Ectodermal cell (in vitro differentiated cells): ENCODE measurements around the gene ARHGAP27.

ENCODE experiments used
- H3K27ac ChIP-seq: 2 replicates; pipeline ENCODE4 v1.7.0; 2013; ENCODE audit warnings: mild to moderate bottlenecking, low read depth, low read length; ENCODE audit not compliant: insufficient read depth, poor library complexity, severe bottlenecking
- H3K27me3 ChIP-seq: 2 replicates; pipeline ENCODE4 v1.7.0; 2013; ENCODE audit warnings: mild to moderate bottlenecking, low read length; ENCODE audit not compliant: insufficient read depth, control insufficient read depth, poor library complexity, severe bottlenecking
- H3K36me3 ChIP-seq: one replicate; pipeline ENCODE4 v1.7.0; 2013; ENCODE audit warnings: low read length; ENCODE audit not compliant: control insufficient read depth, insufficient read depth
- H3K4me1 ChIP-seq: one replicate; pipeline ENCODE4 v1.7.0; 2013; ENCODE audit warnings: low read length; ENCODE audit not compliant: control insufficient read depth, insufficient read depth
- H3K4me3 ChIP-seq: 2 replicates; pipeline ENCODE4 v1.7.0; 2013; ENCODE audit warnings: low read depth, low read length, control low read depth; ENCODE audit not compliant: insufficient read depth
- H3K9me3 ChIP-seq: 2 replicates; pipeline ENCODE4 v1.7.0; 2013; ENCODE audit warnings: mild to moderate bottlenecking, low read length, moderate library complexity; ENCODE audit not compliant: control insufficient read depth
- WGBS, 2 experiments: methylation state at CpG; one replicate each; pipeline ENCODE4 v1.1.7; 2013; ENCODE audit warnings: missing lambda C conversion rate in 2 of 2; 5-methylcytosine and 5-hydroxymethylcytosine counted together

Gene ARHGAP27

DNA sequence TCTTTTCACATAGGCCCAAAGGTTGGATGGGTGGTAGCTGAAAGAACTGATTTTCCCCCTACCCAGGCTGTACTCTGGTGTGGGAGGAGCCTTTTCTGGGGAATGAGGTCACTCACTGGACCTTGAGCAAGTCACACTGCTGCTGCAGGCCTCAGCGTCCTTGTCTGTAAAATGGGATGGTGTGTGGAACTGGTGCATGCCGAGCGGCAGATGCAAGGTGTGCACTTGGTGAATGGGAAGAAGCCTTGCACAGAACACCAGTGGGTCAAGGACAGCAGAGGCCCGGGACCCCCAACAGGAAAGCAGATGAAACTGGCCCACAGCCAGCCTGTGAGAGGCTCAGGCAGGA lies 38.1 kb downstream of the ARHGAP27 start:
- 93 to 95% methylated on average over 4 of the region's 4 CpGs for WGBS, 2 experiments
- H3K27ac ChIP-seq = no peak overlapping the region
- H3K36me3 ChIP-seq = no peaks in the 10 kb centered on the region
- no peaks in the 10 kb centered on the region for H3K9me3 ChIP-seq
- H3K4me1 ChIP-seq = no peaks in the 10 kb centered on the region
- H3K4me3 ChIP-seq = no peak overlapping the region
- H3K27me3 ChIP-seq = no peaks in the 10 kb centered on the region

DNA sequence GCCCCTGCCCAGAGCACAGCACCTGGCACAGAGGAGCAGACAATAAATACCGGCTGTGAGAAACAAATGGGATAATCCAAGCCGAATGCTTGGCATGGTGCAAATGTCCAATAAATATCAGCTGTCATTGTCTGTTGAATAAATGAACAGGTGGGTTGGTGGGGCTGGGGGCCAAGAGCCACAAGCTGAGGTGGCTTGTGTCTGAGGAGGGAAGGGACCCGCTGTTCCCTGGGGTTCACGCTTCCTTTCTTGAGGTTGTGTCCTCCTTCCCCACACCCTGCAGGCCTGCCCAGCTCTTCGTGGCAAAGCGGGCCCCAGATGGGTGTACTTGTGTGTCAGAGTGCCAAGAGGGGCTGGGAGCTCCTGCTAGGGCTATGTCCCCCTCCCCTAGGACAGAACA lies 38.6 kb downstream of the ARHGAP27 start:
- H3K4me1 ChIP-seq = peaks cover 3% of the 10 kb centered on the region
- no peaks in the 10 kb centered on the region for H3K27me3 ChIP-seq
- WGBS, 2 experiments = 88 to 91% methylated on average over 6 of the region's 6 CpGs
- H3K27ac ChIP-seq = no peak overlapping the region
- no peak overlapping the region for H3K4me3 ChIP-seq
- H3K36me3 ChIP-seq = no peaks in the 10 kb centered on the region
- H3K9me3 ChIP-seq = no peaks in the 10 kb centered on the region

DNA sequence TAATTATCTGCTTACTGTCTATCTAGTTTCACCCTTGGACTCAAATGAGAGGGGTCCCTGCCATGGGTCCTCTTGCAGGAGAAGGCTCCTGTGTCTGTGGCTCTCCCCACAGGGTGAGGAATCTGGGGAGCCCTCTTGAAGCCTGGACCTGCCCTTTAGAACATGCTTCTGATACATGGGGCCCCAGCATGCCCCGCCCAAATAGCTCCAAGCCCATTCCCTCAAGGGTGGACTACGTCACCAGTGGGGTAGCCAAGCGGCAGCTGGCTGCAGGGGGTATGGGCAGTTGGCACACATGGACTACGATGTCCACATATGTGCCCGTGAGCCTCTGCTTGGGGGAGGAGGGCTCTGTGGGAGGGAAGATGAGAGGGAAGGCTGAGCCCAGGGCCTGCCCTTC lies 39.3 kb downstream of the ARHGAP27 start:
- H3K36me3 ChIP-seq = no peaks in the 10 kb centered on the region
- no peaks in the 10 kb centered on the region for H3K9me3 ChIP-seq
- peaks cover 4% of the 10 kb centered on the region for H3K4me1 ChIP-seq
- 95 to 96% methylated on average over 5 of the region's 5 CpGs for WGBS, 2 experiments
- H3K4me3 ChIP-seq = no peak overlapping the region
- H3K27ac ChIP-seq = no peak overlapping the region
- H3K27me3 ChIP-seq = no peaks in the 10 kb centered on the region

DNA sequence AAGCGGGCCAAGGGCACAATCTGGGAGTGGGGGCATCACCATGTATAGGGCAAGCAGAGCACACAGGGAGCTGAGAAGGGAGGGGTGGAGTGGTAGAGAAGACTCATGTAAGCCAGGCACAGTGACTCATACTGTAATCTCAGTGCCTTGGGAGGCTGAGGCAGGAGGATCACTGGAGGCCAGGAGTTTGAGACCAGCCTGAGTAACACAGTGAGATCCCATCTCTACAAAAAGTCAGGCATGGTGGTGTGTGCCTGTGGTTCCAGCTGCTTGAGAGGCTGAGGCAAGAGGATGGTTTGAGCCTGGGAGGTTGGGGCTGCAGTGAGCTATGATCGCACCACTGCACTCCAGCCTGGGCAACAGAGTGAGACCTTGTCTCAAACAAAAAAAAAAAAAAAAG lies 40.8 kb downstream of the ARHGAP27 start:
- Histone ChIP-seq H3K4me1 (peaks cover 4% of the 10 kb centered on the region), H3K27me3 (no peaks in the 10 kb centered on the region), H3K9me3 (no peaks in the 10 kb centered on the region), H3K27ac (no peak overlapping the region), H3K36me3 (no peaks in the 10 kb centered on the region), H3K4me3 (no peak overlapping the region)
- WGBS, 2 experiments = 92 to 97% methylated on average over 2 of the region's 2 CpGs

DNA sequence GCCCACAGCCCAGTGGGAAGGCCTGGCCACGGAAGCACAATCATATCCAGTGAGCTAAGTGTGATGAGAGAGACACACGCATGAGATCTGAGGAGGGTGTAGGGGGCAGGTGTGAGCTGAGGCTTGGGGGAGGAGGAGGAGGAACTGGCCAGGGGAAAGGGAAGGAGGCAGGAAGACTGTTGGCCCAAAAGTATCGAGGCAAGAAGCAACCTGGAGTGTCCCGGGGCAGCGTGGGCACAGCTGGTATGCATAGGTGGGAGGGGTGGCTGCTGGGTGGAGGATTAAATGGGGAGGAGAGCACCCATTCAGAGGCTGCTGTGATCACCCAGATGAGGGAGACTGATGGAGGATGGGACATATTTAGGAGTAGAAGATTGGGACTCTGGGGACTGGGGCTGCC lies 41.4 kb downstream of the ARHGAP27 start:
- H3K4me3 ChIP-seq = no peak overlapping the region
- H3K9me3 ChIP-seq = no peaks in the 10 kb centered on the region
- no peak overlapping the region for H3K27ac ChIP-seq
- no peaks in the 10 kb centered on the region for H3K36me3 ChIP-seq
- peaks cover 4% of the 10 kb centered on the region for H3K4me1 ChIP-seq
- H3K27me3 ChIP-seq = no peaks in the 10 kb centered on the region
- WGBS, 2 experiments = 77 to 80% methylated on average over 5 of the region's 5 CpGs

GRCh38 chr17:45389354-45389753 lies 43.3 kb downstream of the ARHGAP27 start:
- H3K36me3 ChIP-seq = no peaks in the 10 kb centered on the region
- H3K4me3 ChIP-seq = no peak overlapping the region
- H3K27ac ChIP-seq = no peak overlapping the region
- no peaks in the 10 kb centered on the region for H3K27me3 ChIP-seq
- peaks cover 4% of the 10 kb centered on the region for H3K4me1 ChIP-seq
- WGBS, 2 experiments = 13 to 20% methylated on average over 3 of the region's 3 CpGs
- H3K9me3 ChIP-seq = no peaks in the 10 kb centered on the region

GRCh38 chr17:45388604-45389325 lies 43.9 kb downstream of the ARHGAP27 start:
- WGBS, 2 experiments = 88 to 89% methylated on average over 10 of the region's 10 CpGs
- Histone ChIP-seq H3K27me3 (no peaks in the 10 kb centered on the region), H3K9me3 (no peaks in the 10 kb centered on the region), H3K36me3 (no peaks in the 10 kb centered on the region), H3K4me3 (no peak overlapping the region), H3K27ac (no peak overlapping the region), H3K4me1 (peaks cover 4% of the 10 kb centered on the region)

GRCh38 chr17:45387739-45388138 lies 44.9 kb downstream of the ARHGAP27 start:
- H3K9me3 ChIP-seq = no peaks in the 10 kb centered on the region
- peaks cover 4% of the 10 kb centered on the region for H3K4me1 ChIP-seq
- no peaks in the 10 kb centered on the region for H3K27me3 ChIP-seq
- 94 to 95% methylated on average over 3 of the region's 3 CpGs for WGBS, 2 experiments
- H3K27ac ChIP-seq = no peak overlapping the region
- no peaks in the 10 kb centered on the region for H3K36me3 ChIP-seq
- H3K4me3 ChIP-seq = no peak overlapping the region

DNA sequence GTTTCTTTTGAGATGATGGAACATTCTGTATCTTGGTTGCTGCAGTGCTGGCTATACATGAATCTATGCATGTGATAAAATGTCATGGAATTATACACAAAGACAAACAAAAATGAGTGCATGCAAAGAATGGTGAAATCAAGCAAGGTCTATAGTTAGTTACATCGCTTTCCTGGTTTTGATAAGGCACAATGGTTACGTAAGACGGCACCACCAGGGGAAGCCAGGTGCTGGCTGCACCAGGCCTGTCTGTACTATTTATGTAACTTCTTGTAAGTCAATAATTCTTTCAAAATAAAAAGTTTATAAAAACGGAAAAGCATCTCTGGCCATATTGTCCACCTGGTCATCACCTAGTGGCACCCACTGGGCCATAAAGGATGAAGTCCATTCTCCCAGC lies 46.5 kb downstream of the ARHGAP27 start:
- H3K4me3 ChIP-seq = no peak overlapping the region
- 92% methylated on average over 4 of the region's 4 CpGs for WGBS, 2 experiments

DNA sequence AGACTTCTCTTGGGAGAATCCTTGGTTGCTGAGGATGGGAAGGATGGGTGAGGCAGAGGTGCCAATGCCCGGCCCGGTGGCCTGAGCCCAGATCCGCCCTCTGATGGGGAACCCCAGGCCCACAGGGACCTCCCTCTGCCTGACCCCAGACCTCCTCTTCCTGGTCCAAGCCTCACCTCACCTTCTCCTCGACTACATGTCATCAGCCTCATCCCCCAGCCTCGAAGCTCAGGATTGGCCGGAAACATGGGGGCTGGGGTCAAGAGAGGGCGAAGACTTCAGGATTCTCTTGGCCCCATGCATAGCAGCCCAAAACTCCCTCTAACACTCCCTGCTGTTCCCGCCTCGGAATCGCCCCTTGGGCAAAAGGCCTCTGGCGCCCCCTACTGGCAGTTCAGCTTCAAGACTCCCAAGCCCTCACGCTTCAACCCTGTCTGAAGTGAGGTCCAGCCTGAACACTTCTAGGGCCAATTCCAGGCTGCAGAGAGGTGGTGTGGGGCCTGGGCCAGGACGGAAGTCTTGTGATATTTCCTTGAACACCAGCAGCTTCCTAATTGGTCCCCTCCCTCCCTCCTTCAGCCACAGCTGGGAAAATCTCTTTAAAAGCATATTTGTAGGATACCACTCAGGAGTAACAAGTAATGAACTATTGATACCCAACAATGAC lies 47.2 kb downstream of the ARHGAP27 start:
- 28 to 32% methylated on average over 13 of the region's 13 CpGs for WGBS, 2 experiments
- H3K9me3 ChIP-seq = no peaks in the 10 kb centered on the region
- peaks cover 4% of the 10 kb centered on the region for H3K4me1 ChIP-seq
- no peaks in the 10 kb centered on the region for H3K27me3 ChIP-seq
- no peaks in the 10 kb centered on the region for H3K36me3 ChIP-seq
- H3K27ac ChIP-seq = no peak overlapping the region
- H3K4me3 ChIP-seq = no peak overlapping the region

More for the DNA sequence above, 46.5 kb downstream of the ARHGAP27 start:
- no peaks in the 10 kb centered on the region for H3K36me3 ChIP-seq
- no peak overlapping the region for H3K27ac ChIP-seq
- no peaks in the 10 kb centered on the region for H3K27me3 ChIP-seq
- H3K9me3 ChIP-seq = no peaks in the 10 kb centered on the region
- peaks cover 4% of the 10 kb centered on the region for H3K4me1 ChIP-seq
